NCI-H2196 (cell line): ENCODE results near the gene ST6GAL2.

Source experiments
- DNase-seq: peaks from one replicate; lab custom pipeline; 2025; ENCODE audit not compliant: unreplicated experiment; lab: John Stamatoyannopoulos, UW

ST6GAL2 gene

DNA sequence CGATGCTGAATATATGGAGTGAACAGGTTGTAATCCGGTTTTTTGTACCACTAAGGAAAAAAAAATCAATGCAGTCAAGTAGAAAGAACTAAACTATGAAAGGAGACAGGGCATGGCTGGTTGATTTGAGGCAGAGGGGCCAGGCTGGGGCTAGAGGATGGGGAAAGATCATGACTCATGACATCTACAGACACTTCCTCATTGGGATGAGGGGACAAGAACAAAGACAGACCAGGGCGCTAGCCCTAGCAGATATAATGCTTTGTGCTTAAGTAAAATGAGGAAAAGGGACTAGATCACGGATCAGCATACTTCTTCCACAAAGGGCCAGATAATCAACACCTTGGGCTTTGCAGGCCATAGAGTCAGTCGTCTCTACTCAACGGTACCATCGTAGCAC is 55.8 kb downstream of the ST6GAL2 start:
- no peak for DNase-seq

DNA sequence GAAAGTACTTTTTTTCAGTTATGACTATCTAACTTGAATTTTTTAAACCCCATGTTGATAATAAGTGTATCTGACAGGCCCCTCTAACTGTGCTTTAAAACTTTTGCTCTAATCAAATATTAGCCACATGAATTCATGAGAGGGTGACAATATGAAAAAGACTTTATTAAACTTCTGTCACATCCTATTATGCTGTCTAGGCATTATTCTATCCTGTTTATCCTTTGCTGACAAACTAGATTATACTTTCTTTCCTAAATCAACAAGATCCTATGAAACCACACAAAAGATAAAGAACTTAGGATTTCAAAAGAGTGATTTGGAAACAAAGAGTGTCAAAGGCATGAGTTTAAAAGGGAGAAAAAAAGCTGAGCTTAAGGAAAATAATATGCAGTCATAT is 57.8 kb downstream of the ST6GAL2 start:
- no peak for DNase-seq

DNA sequence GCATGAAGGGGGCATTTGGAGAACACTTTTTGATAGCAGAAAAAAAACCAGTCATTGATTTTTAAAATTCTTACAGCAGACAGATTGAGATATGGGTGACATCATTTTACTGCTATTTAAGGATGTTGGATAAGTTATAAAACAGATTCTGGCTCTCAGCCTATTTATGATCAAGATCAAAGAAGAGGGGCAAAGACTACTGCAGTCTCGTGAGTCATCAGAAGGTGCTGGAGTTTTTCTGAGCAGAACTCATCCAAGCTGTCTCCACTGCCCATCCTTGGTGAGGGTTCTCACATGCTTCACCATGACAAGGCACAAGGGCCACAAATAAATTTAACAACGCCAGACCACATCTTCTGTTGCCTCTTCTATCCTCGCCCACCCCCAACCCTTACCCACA is 58.8 kb downstream of the ST6GAL2 start:
- DNase-seq, result no peak

DNA sequence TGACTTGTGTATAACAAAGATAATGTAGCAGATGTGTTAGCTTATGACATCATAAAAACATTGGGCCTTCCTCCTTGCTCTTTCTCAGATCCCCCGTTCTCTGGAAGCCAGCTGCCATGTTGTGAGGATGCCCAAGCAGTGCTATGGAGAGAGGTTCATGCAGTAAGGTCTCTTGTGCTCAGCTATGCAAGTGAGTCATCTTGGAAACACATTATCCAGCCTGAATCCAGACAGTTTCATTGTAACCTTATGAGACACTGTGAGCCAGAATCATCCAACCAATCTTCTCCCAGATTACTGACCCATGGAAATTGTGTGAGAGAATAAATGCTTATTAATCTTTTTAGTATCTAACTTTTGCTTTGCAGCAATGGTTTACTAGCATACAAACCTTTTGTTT is 60.8 kb downstream of the ST6GAL2 start:
- no peak for DNase-seq

DNA sequence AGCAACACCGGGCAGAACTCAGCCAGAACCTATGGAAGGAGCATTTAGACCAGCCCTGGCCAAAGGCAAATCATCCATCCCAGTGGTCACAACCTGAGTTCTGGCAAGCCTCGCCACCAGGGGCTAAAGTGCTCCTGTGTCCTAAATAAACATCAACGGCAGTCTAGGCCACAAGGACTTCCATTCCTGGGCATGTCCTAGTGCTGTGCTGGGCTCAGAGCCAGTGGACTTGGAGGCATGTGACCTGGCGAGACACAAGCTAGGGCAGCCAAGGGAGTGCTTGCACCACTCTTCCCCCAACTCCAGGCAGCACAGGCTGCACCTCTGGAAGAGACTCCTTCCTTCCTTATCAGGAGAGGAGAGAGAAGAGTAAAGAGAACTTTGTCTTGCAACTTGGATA is 69.0 kb downstream of the ST6GAL2 start:
- DNase-seq, result no peak

DNA sequence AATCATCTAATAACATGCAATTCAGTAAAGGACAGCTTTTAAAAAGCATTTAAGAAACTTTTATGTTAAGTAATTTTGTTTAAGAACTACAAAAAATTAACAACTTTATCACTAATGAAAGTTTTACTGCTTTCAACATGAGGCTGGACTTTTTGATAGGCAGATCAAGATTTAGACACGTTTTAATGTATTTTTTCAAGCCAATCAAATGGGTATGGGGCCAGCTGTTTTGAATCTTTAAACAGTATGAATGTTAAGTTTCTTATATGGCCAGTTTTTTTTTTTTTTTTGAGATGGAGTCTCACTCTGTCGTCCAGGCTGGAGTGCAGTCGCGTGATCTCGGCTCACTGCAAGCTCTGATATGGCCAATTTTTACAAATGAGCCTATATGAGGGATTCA is 73.1 kb downstream of the ST6GAL2 start:
- no peak for DNase-seq

DNA sequence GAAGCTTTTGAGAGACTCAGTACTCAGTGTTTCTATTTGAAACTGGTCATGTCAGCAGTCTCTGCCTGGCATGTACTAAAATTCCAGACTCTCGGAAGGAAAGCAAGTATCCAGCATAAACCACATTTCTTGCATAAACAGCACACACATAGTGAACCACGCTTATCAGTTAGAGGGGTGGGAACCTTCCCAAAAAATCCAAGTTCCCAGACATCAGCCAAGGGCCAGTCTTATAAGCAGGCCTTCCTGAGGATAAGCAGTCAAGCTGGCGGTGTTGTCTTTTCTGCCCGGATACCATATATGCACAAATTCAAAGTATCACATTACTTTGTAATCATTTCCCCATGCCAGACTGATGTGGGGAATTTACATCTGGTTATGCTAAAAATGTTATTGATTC is 73.6 kb downstream of the ST6GAL2 start:
- no peak for DNase-seq

DNA sequence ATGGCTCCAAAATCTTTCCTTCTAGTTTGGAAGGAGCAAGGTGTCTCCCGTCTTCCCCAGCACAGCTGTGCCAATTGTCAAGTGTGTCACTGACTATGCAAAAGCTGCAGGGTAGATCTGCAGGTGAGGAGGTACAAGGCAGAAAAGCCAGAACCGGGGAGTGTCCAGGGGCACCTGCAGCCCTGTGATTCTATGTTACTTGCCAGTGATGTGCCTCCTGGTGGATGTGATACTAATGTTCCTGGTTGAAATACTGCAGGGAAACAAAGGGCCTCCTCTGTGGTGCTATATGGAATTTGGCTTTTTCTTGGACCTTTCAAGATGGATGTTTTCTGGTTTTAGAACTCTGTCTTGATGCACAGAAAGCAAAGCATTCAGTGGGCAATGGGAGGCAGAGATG is 80.3 kb downstream of the ST6GAL2 start:
- no peak for DNase-seq

DNA sequence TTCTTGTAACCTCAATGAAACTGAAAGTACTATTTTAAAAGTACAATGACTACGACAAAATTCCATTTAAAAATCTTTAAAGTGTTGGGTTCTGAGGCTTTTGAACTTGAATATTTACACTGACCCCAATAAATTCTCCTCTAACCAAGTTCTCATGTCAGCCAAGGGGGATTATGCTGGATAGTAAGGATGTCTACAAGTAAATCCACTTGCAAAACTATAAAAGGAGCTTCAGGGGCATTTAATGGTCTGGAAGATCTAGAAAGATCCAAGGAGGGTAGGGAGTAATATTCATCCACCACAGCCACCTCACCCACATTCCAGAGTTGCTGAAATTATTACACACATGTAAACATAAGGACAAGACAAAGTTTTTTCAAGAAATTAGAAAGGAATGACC is 81.8 kb downstream of the ST6GAL2 start:
- DNase-seq, result no peak

DNA sequence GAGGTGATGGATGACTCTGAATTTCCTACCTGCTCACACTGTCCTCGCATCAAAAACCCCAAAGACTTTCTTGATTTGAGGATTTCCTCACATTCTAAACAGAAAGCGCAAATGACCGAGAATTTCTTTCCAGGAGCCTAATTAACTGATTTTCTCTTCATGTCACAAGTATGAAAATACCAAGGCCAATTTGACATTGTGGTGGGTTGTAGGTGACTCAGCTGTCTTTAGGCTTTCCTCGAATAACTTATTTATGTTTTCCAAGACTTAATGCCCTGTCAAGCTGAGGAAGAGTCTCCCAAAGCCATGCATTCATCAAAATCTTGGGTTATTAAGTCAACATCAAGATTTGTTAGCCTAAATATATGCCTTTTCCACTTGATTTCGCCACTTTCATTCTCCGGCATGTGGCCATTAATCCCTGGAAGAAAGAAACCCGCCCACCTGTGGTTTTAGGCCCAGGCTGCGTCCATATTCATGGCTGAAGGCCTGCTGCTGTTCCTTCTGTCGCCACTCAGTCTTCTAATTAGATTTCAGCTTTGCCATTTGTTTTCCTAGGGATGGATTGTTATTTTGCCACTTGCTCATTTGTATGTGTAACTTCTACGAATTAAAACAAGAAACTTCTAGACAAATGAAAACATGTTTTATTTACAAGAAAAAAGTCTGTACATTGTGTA is 84.9 kb downstream of the ST6GAL2 start:
- no peak for DNase-seq

DNA sequence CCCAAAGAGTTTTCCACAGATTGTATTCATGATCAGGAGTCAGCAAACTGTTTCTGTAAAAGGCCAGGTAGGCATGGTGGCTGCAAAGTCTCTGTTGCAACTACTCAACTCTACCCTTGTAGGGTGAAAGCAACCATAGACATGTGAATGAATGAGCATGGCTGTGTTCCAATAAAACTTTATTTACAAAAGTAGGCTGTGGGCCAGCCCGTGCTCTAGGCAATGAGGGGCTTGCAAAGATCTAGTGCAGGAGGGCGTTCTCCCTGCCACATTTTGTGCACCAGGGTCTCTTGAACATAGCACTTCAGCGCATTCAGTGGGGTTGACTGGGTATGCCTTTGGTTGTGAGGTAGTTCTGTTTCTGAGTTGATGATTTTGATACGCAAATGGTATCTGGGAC is 85.8 kb downstream of the ST6GAL2 start:
- no peak for DNase-seq

DNA sequence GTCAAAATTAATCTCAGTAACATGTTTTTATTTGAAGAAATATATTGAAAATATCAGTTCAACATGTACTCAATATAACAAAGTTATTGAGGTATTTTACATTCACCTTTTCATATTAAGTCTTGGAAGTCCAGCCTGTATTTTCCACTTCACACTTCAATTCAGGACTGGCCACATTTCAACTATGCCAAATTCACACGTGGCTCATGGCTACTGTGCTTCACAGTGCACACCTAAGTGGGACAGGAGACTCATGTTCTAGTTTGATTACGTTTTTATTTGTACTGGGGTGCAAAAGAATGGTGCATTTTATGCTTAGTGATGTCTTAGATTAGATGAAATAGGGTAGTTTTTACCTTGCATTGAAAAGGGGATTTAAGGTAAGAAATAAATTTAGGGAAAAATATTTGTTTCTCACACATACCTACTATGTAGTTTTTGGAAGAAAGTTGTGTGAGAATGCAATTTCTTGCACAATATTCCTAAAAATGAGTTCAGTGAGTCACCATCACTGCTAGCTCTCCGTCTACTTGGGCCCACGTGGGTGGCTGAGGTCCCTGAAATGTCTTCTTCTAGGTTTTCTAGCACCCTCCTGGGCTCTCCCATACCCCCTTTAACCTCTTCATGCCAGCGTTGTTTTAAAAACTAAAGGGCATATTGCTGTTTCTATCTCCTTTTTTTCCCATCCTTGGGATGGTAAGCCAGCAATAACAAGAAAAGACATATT is 87.0 kb downstream of the ST6GAL2 start:
- no peak for DNase-seq

DNA sequence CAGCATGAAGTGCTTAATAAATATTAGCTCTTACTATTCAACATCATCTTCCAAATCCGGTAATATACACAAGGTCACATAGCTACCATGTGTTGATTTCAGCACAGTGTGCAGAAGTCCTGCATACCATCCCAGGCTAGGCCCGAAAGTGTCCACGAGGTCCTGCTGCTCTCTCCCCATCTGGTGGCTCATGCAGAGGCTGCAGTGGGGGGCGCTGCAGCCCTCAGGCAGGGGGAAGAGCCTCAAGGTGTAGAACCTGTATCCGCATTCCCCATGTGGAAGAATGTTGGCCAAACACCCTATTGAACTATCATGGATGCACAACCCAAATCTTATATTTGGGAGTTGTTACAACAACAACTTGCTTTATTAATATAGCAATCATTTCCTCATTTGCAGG is 88.5 kb downstream of the ST6GAL2 start:
- DNase-seq, result no peak

DNA sequence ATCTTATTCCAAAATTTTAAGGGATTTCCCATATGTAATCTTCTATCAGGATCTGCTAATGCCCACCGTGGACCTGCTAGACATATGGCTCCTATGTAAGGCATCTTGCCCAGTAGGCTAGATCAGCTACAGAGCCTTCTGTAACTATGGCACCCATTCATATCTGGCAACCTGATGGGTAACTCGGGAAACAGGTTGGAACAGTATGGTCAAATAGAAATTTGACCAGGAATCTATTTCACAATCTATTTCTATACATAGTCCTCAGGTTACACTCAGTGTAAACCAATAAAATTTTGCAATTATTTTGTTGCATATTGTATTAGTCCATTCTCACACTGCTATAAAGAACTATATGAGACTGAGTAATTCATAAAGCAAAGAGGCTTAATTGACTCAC is 93.3 kb downstream of the ST6GAL2 start:
- no peak for DNase-seq

DNA sequence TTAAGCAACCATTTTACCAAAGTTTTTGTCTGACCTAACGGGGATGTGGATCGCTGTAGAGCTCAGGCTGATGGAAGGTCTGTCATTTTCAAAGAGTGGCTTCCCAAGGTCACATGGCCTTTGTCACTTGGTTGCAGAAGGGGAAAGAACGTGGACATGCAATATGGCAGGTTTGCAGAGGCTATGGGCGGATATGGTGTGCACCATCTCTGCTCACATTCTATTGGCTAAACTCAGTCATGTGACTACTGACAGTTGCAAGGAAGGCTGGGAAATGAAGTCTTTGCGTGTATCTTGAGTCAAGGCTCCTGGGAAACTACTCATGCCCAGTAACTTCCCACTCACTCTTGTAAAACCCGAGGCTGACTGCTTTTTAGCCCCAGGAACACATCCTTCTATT is 96.8 kb downstream of the ST6GAL2 start:
- no peak for DNase-seq

DNA sequence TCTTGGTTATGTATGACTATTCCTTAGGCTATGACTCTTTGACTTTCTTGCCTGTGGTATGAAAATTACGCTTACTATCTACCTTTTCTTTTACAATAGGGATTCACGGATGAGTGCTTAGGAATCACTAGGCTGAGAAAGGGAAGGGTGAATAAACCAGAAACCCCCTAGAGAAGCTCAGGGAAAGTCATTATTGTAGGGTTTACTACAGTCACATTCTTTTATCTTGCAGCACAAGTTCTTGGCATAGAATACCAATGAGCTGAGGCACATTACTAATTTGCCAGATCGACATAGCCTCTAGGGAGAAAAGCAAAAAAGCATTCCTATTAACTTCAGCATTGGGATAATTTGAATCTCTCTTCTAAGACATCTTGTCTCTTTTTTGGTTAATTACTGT is 103.3 kb downstream of the ST6GAL2 start:
- no peak for DNase-seq

DNA sequence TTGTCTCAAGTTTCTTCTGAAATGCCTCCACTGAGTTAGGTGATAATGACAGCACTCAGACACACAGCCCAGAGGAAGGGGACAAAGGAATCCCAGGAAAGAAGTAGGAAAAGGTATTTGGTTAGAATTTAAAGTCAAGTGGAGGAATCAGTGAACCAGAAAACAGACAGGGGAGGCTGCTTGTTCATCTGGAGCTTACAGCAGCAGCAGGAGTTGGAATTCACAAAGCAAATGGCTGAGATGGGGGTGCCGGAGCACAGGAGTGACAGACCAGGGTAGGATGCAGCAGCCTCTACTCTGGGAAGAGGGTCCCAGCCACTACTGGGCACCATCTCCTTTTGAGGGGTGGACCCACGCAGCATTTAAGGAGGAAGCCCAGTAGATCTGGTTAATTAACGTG is 104.8 kb downstream of the ST6GAL2 start:
- no peak for DNase-seq

DNA sequence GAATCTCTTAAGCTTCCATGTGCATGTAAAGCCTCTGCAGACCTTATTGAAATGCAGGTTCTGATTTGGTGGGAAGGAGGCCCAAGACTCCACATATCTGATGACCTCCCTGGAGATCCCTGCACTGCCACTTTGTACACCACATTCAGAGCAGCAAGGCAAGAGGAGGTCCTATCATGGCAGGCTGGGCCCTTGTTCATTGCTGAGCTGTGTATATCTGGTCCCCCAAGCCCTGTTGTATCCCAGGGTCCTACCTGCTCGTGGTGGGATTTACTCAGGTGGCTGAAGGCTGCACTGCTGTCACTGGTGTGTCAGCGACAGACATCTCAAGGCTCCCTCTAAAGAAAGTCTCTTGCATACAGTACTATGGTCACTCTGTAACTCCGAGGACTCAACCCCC is 114.2 kb downstream of the ST6GAL2 start:
- DNase-seq, result no peak

DNA sequence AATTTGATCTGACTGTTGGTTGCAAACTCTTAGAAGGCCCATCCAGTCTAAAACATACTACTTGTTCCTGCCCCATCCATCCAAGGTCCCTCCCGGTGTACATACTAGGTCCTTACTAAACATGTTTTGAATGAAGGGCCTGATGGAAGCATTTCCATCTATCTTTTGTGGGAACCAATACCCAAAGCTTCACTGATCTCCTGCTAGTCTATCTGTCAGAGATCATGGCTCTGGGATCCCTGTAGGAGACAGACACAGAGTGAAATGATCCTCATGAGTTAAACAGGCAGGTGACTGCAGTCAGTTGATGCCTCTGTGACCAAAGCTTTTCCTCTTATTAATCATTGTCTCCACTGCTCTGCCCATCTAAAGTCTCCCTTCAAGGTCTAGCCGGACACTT is 115.0 kb downstream of the ST6GAL2 start:
- no peak for DNase-seq

DNA sequence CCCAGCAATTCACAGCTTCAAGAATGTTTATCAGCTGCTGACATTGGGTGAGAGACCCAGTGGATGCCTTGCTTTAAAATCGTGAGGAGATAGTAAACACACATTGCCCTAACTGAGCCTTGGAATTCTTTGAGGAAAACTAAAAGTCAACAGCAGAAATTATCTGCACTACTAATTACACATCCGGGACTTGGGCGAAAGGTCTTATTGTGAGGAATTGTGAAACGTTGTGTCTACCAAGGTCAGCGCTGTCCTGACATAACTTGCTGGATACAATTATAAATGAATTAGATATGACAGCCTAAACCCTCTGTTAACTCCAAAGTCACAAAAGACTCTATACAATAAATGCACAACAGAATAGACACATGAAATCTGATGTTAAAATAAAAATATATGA is 121.4 kb downstream of the ST6GAL2 start:
- DNase-seq, result no peak

DNA sequence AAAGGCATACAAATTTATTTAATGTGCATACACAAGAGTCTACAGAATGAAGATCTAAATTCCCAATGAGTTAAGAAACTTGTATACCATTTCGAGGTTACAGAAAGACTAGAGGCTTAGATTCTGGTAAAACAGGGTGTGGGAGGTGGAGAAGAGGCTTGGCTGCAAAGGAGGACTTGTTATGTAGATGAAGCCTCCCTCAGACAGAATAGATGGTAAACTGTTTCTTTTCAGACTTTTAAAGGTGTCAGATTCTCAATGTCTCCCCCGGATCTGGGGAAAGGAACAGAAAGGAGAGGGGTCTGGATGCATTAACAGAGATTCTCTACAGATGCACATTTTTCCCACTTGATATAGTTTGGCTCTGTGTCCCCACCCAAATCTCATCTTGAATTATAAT is 126.0 kb downstream of the ST6GAL2 start:
- DNase-seq, result no peak

DNA sequence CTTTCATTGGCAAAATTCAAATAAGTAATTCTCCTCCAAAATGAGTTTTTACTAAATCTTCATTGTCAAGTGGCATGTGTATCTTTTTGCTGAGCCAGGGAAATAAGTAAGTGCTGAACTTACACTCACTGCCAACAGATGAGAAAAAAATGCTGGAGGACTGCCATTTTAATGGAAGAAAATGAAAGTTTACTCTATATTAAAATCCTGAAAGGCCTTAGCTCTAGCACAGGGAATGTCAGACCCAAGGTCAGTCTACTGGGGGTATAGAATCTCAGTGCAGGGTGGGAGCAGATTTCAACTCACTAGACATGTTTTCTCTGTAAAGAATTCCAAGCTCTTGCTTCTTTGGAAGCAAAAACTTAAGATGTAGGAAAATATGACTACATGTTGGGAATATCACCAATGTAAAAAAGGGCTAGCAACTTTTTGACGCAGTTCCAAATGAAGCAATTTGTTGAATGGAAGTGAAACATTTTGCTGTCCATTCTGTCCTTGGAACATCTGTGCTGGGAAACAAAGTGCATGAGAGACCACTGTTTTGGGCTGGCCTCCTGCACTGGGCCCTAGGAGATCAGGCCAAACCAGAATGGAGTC is 127.0 kb downstream of the ST6GAL2 start:
- DNase-seq, result no peak
